Transverse colon (tissue), 4 donors: ENCODE measurements around the gene CCDC88B. TPM values are rescaled to one million over a fixed set of nuclear protein-coding genes. Genes with fewer than 3 reads are reported as not detected.

Source experiments
- DNase-seq: peaks from one replicate; pipeline ENCODE4 v3.0.0-alpha.2; 2019
- H3K27ac ChIP-seq, 4 donors: fragments of 200-600 bp; sonication (generic); 2 replicates each; pipeline ENCODE4 v1.5.1; 2016 to 2018; ENCODE audit warnings: inconsistent platforms in 4 of 4
- H3K27me3 ChIP-seq: fragments of 200-600 bp; sonication (generic); 2 replicates; pipeline ENCODE4 v1.5.1; 2017; ENCODE audit warnings: inconsistent platforms
- H3K36me3 ChIP-seq, 4 donors: fragments of 200-600 bp; sonication (generic); 2 replicates each; pipeline ENCODE4 v1.5.1; 2017 to 2019; ENCODE audit warnings: inconsistent platforms in 4 of 4
- H3K4me1 ChIP-seq, 4 donors: fragments of 200-600 bp; sonication (generic); 2 replicates each; pipeline ENCODE4 v1.5.1; 2017 to 2020; ENCODE audit warnings: inconsistent platforms in 4 of 4
- H3K4me3 ChIP-seq, 4 donors: fragments of 200-600 bp; sonication (generic); 1 replicate in 1 of 4; 2 replicates in 3 of 4; pipeline versions ENCODE4 v1.5.1 to v1.6.1; 2017 to 2019; ENCODE audit warnings: inconsistent platforms in 4 of 4
- H3K9me3 ChIP-seq, 2 donors: fragments of 200-600 bp; sonication (generic); 2 replicates each; pipeline ENCODE4 v1.5.1; 2017 to 2019; ENCODE audit warnings: inconsistent platforms in 2 of 2
- CTCF ChIP-seq, 5 experiments: fragments of 200-600 bp in 3 of 5; fragments of 450-650 bp in 2 of 5; sonication (generic) in 3 of 5; IDR thresholded peaks; 1 replicate in 2 of 5; 2 replicates in 3 of 5; pipeline ENCODE4 v1.5.1; 2016 to 2017; ENCODE audit warnings: antibody characterized with exemption in 5 of 5, inconsistent platforms in 3 of 5, mild to moderate bottlenecking in 2 of 5, moderate library complexity in 1 of 5
- EP300 ChIP-seq: sonication (generic); formaldehyde crosslinking; IDR thresholded peaks from one replicate; pipeline ENCODE4 v1.6.1; 2017; ENCODE audit warnings: antibody characterized with exemption, low read depth
- POLR2A ChIP-seq: fragments of 450-650 bp; IDR thresholded peaks from one replicate; pipeline ENCODE4 v1.6.1; 2016; ENCODE audit warnings: antibody characterized with exemption, mild to moderate bottlenecking, moderate library complexity
- POLR2AphosphoS5 ChIP-seq, 3 donors: sonication (generic); formaldehyde crosslinking; IDR thresholded peaks; one replicate each; pipeline ENCODE4 v1.6.1; 2016; ENCODE audit warnings: antibody characterized with exemption in 3 of 3
- WGBS, 2 donors: methylation state at CpG; one replicate each; pipeline ENCODE4 v1.1.5; 2018; ENCODE audit warnings: low coverage in 1 of 2; 5-methylcytosine and 5-hydroxymethylcytosine counted together
- in situ Hi-C, 4 donors: fragments of 200-750 bp; cut with MboI; loops; one replicate each; pipeline versions ENCODE4 v1.15.0 to v1.15.1; 2017; ENCODE audit warnings: low sequenced_read_pairs in 3 of 4, low pct_ligation_motif_present in 1 of 4, low pct_unique_long_range_greater_than_20kb in 1 of 4
- intact Hi-C: fragments of 100-400 bp; cut with DNase I; formaldehyde crosslinking; loops from one replicate; pipeline ENCODE4 v1.15.1; 2023; ENCODE audit warnings: low total_unique reads
- total RNA-seq, 4 donors: library from RNA; depleted of rRNA; stranded (reverse); fragments of >200 nt; gene quantifications; one replicate each; pipeline ENCODE4 v1.1.0, GENCODE V29; 2016

Gene CCDC88B
- total RNA-seq, 4 donors from 2014 or later: 24.8 to 203 (median 47.1) TPM

GRCh38 chr11:64304032-64304315 is 36.0 kb upstream of the CCDC88B start:
- Histone ChIP-seq H3K27ac (peak overlapping the region; percentile 90 to 99 (median 98)), H3K4me1 (peaks cover 21 to 50% (median 45%) of the 10 kb centered on the region in 4 donors), H3K27me3 (peaks cover 27% of the 10 kb centered on the region), H3K9me3 (no peaks in the 10 kb centered on the region), H3K4me3 (peak overlapping the region in 3 of 4 donors; percentile 32 to 81 (median 65)), H3K36me3 (no peaks in the 10 kb centered on the region)
- WGBS, 2 donors: 20 to 44% methylated on average over 2 to 5 of the region's 5 CpGs
- TF ChIP-seq POLR2A (no peak), EP300 (no peak), POLR2AphosphoS5 (IDR thresholded peaks at IDR 0.05) (no peak), CTCF (IDR thresholded peaks at IDR 0.05) (no peak)
- no peak for DNase-seq
- intact Hi-C loops: loop anchor here (5.0 kb wide), 1 partner anchor 52 kb away; the partner anchor contains the start of gene PLCB3
- in situ Hi-C loops: loop anchor here in 2 of 4 donors (5.0 kb wide), 1 partner anchor 102 kb away; no protein-coding TSS in a partner anchor

GRCh38 chr11:64304316-64305072 is 35.5 kb upstream of the CCDC88B start:
- Histone ChIP-seq H3K9me3 (no peaks in the 10 kb centered on the region), H3K36me3 (no peaks in the 10 kb centered on the region), H3K27ac (peak overlapping the region; percentile 90 to 99 (median 98)), H3K4me3 (peak overlapping the region; percentile 32 to 81 (median 62)), H3K27me3 (peaks cover 21% of the 10 kb centered on the region), H3K4me1 (peaks cover 18 to 45% (median 40%) of the 10 kb centered on the region in 4 donors)
- DNase-seq: peak; percentile 97
- 0% methylated on average over 10 to 40 of the region's 46 CpGs for WGBS, 2 donors
- intact Hi-C loops: loop anchor here (5.0 kb wide), 1 partner anchor 52 kb away; the partner anchor contains the start of gene PLCB3
- TF ChIP-seq POLR2A: peak; percentile 69
- TF ChIP-seq CTCF (IDR thresholded peaks at IDR 0.05): peak; percentile 86 to 98 (median 90)
- TF ChIP-seq POLR2AphosphoS5 (IDR thresholded peaks at IDR 0.05): peak; percentile 41 to 65 (median 48)
- no peak for TF ChIP-seq EP300
- in situ Hi-C loops: loop anchor here in 2 of 4 donors (5.0 kb wide), 1 partner anchor 102 kb away; no protein-coding TSS in a partner anchor

GRCh38 chr11:64305075-64305690 is 34.8 kb upstream of the CCDC88B start, which contains the start of gene ESRRA:
TSS of gene ESRRA (plus strand) at chr11:64305524. CDS start at chr11:64307180, 1,656 bp downstream.
- H3K9me3 ChIP-seq: no peaks in the 10 kb centered on the region
- TF ChIP-seq CTCF (IDR thresholded peaks at IDR 0.05): no peak
- TF ChIP-seq EP300: no peak
- peak; percentile 33 for TF ChIP-seq POLR2A
- peak; percentile 66 to 94 (median 82) for TF ChIP-seq POLR2AphosphoS5 (IDR thresholded peaks at IDR 0.05)
- 0% methylated on average over 17 of the region's 81 CpGs; no CpG with 5 or more reads in 1 of the 2 donors for WGBS, 2 donors
- peak within 1 kb of the TSS; percentile 56 to 92 (median 73) for H3K4me3 ChIP-seq
- intact Hi-C loops (no loop called here), in situ Hi-C loops (no loop called here)
- H3K27ac ChIP-seq: peak within 1 kb of the TSS; percentile 90 to 99 (median 98)
- H3K4me1 ChIP-seq: peaks cover 11 to 38% (median 33%) of the 10 kb centered on the region in 4 donors
- no peaks in the 10 kb centered on the region for H3K36me3 ChIP-seq
- peak; percentile 100 for DNase-seq
- peaks cover 15% of the 10 kb centered on the region for H3K27me3 ChIP-seq
